OCI-LY3 (cell line): ENCODE data around the gene HPD.

ENCODE experiments used
- EZH2phosphoT487 ChIP-seq: fragments of 200-600 bp; shearing (Covaris generic); IDR thresholded peaks from 2 replicates; pipeline ENCODE4 v1.6.1; 2018; ENCODE audit warnings: antibody characterized with exemption, mixed run types, low read depth
- TF ChIP-seq, protein P1 (sequence below): fragments of 200-600, 300-600 bp; sonication (generic); IDR thresholded peaks from 2 replicates; pipeline ENCODE4 v1.5.1; 2014; ENCODE audit warnings: antibody characterized with exemption, low read length, low read depth

- TF ChIP-seq, protein P1, sequence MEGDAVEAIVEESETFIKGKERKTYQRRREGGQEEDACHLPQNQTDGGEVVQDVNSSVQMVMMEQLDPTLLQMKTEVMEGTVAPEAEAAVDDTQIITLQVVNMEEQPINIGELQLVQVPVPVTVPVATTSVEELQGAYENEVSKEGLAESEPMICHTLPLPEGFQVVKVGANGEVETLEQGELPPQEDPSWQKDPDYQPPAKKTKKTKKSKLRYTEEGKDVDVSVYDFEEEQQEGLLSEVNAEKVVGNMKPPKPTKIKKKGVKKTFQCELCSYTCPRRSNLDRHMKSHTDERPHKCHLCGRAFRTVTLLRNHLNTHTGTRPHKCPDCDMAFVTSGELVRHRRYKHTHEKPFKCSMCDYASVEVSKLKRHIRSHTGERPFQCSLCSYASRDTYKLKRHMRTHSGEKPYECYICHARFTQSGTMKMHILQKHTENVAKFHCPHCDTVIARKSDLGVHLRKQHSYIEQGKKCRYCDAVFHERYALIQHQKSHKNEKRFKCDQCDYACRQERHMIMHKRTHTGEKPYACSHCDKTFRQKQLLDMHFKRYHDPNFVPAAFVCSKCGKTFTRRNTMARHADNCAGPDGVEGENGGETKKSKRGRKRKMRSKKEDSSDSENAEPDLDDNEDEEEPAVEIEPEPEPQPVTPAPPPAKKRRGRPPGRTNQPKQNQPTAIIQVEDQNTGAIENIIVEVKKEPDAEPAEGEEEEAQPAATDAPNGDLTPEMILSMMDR, result no peak; the same call in 1 of the 2 replicates
- no peak for TF ChIP-seq EZH2phosphoT487
Measured at GRCh38 chr12:121839106-121839992, 19.3 kb downstream of the HPD start.
